K562 (cell line): ENCODE data around the gene SLC7A4. TPM values are rescaled to one million over a fixed set of nuclear protein-coding genes. Genes with fewer than 3 reads are reported as not detected.

Source experiments
- ATAC-seq: fragments of 200-7000 bp; cut with Tn5 transposase; 3 replicates; pipeline ENCODE4 v1.9.1; 2020; ENCODE audit warnings: moderate library complexity
- BruUV-seq: library from RNA; stranded (reverse); fragments of 400-500 nt; replicated peaks from 2 replicates; lab custom pipeline; 2021; lab: Mats Ljungman, UMichigan
- CTCF ChIA-PET: fragments of 300-600 bp; formaldehyde crosslinking; extraction: SDS; loops from one replicate; lab custom pipeline; 2021; ENCODE audit warnings: low intra/inter-chr PET ratio; lab: Yijun Ruan, JAX
- POLR2A ChIA-PET: fragments of 300-600, 350-650 bp; sonication (Branson Sonifier 250); formaldehyde crosslinking; extraction: SDS; loops from one replicate; lab custom pipeline; 2021; ENCODE audit warnings: antibody characterized with exemption, inconsistent platforms; lab: Yijun Ruan, JAX
- DNase-seq, 4 experiments: peaks; one replicate each; pipeline versions ENCODE4 v3.0.0 to v3.0.0-alpha.2; 2011 to 2018; ENCODE audit warnings: low spot score in 3 of 4, mixed read lengths in 3 of 4; ENCODE audit errors: extremely low read depth in 1 of 4
- FAIRE-seq: peaks from 2 replicates; lab custom pipeline; 2011; peaks lifted over from hg19 to GRCh38; lab: Jason Lieb, UNC
- H2AFZ ChIP-seq: 2 replicates; pipeline ENCODE4 v1.6.0; 2011; ENCODE audit warnings: low read depth, low read length, control low read depth, inconsistent platforms
- H3K27ac ChIP-seq: fragments of 200-600 bp; 3 replicates; pipeline ENCODE4 v1.8.0; 2011; ENCODE audit warnings: low read depth, mild to moderate bottlenecking, control low read depth, inconsistent platforms, low read length, moderate library complexity, mixed read lengths; ENCODE audit errors: extremely low read depth
- H3K27me3 ChIP-seq, 2 experiments: fragments of 300-600 bp in 1 of 2; 2 replicates in 1 of 2; 3 replicates in 1 of 2; pipeline versions ENCODE4 v1.6.0 to v1.8.0; 2011; ENCODE audit warnings: inconsistent platforms in 2 of 2, low read length in 2 of 2, mild to moderate bottlenecking in 1 of 2, mixed read lengths in 1 of 2, moderate library complexity in 1 of 2; ENCODE audit not compliant: control insufficient read depth in 2 of 2, insufficient read depth in 2 of 2
- H3K36me3 ChIP-seq: fragments of 300-600 bp; 3 replicates; pipeline ENCODE4 v1.8.0; 2011; ENCODE audit warnings: mild to moderate bottlenecking, low read length, inconsistent platforms; ENCODE audit not compliant: control insufficient read depth, insufficient read depth
- H3K4me1 ChIP-seq, 2 experiments: fragments of 200-600 bp in 1 of 2; replicated peaks in 1 of 2; 2 replicates in 1 of 2; 3 replicates in 1 of 2; pipeline versions ENCODE4 v1.5.1 to v1.8.0; 2011; ENCODE audit warnings: inconsistent platforms in 2 of 2, low read length in 2 of 2, mild to moderate bottlenecking in 1 of 2, mixed read lengths in 1 of 2, moderate library complexity in 1 of 2; ENCODE audit not compliant: control insufficient read depth in 2 of 2, insufficient read depth in 2 of 2
- H3K4me2 ChIP-seq: 2 replicates; pipeline ENCODE4 v1.6.1; 2011; ENCODE audit warnings: low read length, control low read depth, inconsistent platforms, mixed read lengths; ENCODE audit not compliant: insufficient read depth
- H3K4me3 ChIP-seq: fragments of 200-600 bp; sonication (generic), shearing (Covaris generic); 2 replicates; pipeline ENCODE4 v1.5.1; 2016; ENCODE audit warnings: control low read depth, inconsistent platforms
- H3K79me2 ChIP-seq: fragments of 200-600 bp; 3 replicates; pipeline ENCODE4 v1.8.0; 2011; ENCODE audit warnings: low read length, inconsistent platforms; ENCODE audit not compliant: control insufficient read depth, insufficient read depth
- H3K9ac ChIP-seq, 2 experiments: 2 replicates each; pipeline versions ENCODE4 v1.6.0 to v1.6.1; 2011; ENCODE audit warnings: low read depth in 2 of 2, low read length in 2 of 2, control low read depth in 1 of 2, inconsistent platforms in 1 of 2, mild to moderate bottlenecking in 1 of 2, mixed read lengths in 1 of 2; ENCODE audit not compliant: insufficient read depth in 1 of 2
- H3K9me1 ChIP-seq: one replicate; pipeline ENCODE4 v1.6.0; 2011; ENCODE audit warnings: inconsistent platforms, mild to moderate bottlenecking, low read length, moderate library complexity; ENCODE audit not compliant: control insufficient read depth, insufficient read depth
- H3K9me3 ChIP-seq: replicated peaks from 2 replicates; pipeline ENCODE4 v1.5.1; 2011; ENCODE audit warnings: low read depth, low read length, inconsistent platforms; ENCODE audit not compliant: control insufficient read depth, insufficient read depth
- H4K20me1 ChIP-seq: replicated peaks from 2 replicates; pipeline ENCODE4 v1.6.1; 2011; ENCODE audit warnings: low read length, inconsistent platforms, mixed read lengths; ENCODE audit not compliant: control insufficient read depth, insufficient read depth
- BCL6 ChIP-seq: fragments of 250-450 bp; sonication (Bioruptor Pico); IDR thresholded peaks from 2 replicates; pipeline ENCODE4 v1.4.0; 2020
- CCAR2 ChIP-seq: fragments of 200-400 bp; formaldehyde crosslinking; IDR thresholded peaks from 2 replicates; pipeline ENCODE4 v1.6.1; 2017; ENCODE audit warnings: mild to moderate bottlenecking, low read depth, low read length
- CEBPB ChIP-seq: fragments of 450-650 bp; IDR thresholded peaks from 2 replicates; pipeline ENCODE4 v1.6.1; 2016; ENCODE audit warnings: missing genetic modification characterization, missing compliant biosample characterization
- ETS1 ChIP-seq: conservative IDR thresholded peaks from 2 replicates; pipeline ENCODE4 v1.6.1; 2011; ENCODE audit warnings: low read depth, mild to moderate bottlenecking, low read length; ENCODE audit not compliant: control insufficient read depth
- FOXA3 ChIP-seq, 2 experiments: fragments of 450-650 bp in 1 of 2; sonication (generic) in 1 of 2; formaldehyde crosslinking; IDR thresholded peaks in 1 of 2; conservative IDR thresholded peaks in 1 of 2; 2 replicates each; pipeline versions ENCODE4 v1.4.0 to v1.8.0; 2020 to 2022; ENCODE audit warnings: mild to moderate bottlenecking in 2 of 2, missing genetic modification reagents in 1 of 2
- GATA2 ChIP-seq: sonication (generic); formaldehyde crosslinking; IDR thresholded peaks from 2 replicates; pipeline ENCODE4 v1.4.0; 2020; ENCODE audit warnings: mild to moderate bottlenecking, missing genetic modification reagents
- HMG20B ChIP-seq: fragments of 250-450 bp; sonication (Bioruptor Pico); IDR thresholded peaks from 2 replicates; pipeline ENCODE4 v1.5.0; 2021; ENCODE audit warnings: mild to moderate bottlenecking
- KLF16 ChIP-seq: IDR thresholded peaks from 2 replicates; pipeline ENCODE4 v1.6.1; 2016; ENCODE audit warnings: antibody characterized with exemption
- PHB ChIP-seq: fragments of 250-450 bp; sonication (Bioruptor Pico); IDR thresholded peaks from 2 replicates; pipeline ENCODE4 v1.5.0; 2021
- POLR2B ChIP-seq: fragments of 450-650 bp; IDR thresholded peaks from 2 replicates; pipeline ENCODE4 v1.6.1; 2018; ENCODE audit warnings: low read depth; ENCODE audit not compliant: partially characterized antibody
- RBBP5 ChIP-seq: fragments of 200-600 bp; sonication (generic); IDR thresholded peaks from 2 replicates; pipeline ENCODE4 v1.6.1; 2012; ENCODE audit warnings: borderline replicate concordance, mild to moderate bottlenecking, low read length, control low read depth, inconsistent platforms; ENCODE audit not compliant: insufficient read depth, poor library complexity, severe bottlenecking
- TSHZ1 ChIP-seq: fragments of 250-450 bp; sonication (Bioruptor Pico); IDR thresholded peaks from 2 replicates; pipeline ENCODE4 v1.4.0; 2020; ENCODE audit warnings: mild to moderate bottlenecking, moderate library complexity
- ZBTB9 ChIP-seq: fragments of 450-650 bp; formaldehyde crosslinking; IDR thresholded peaks from 2 replicates; pipeline ENCODE4 v1.4.0; 2020; ENCODE audit warnings: mild to moderate bottlenecking, moderate library complexity
- ZNF12 ChIP-seq: sonication (generic); formaldehyde crosslinking; IDR thresholded peaks from 2 replicates; pipeline ENCODE4 v1.4.0; 2020; ENCODE audit warnings: mild to moderate bottlenecking, missing genetic modification reagents
- ZNF830 ChIP-seq: fragments of 250-450 bp; sonication (Bioruptor Pico); IDR thresholded peaks from 2 replicates; pipeline ENCODE4 v1.5.0; 2021; ENCODE audit warnings: mild to moderate bottlenecking
- WGBS: fragments of 100-300 bp; shearing (Covaris generic); methylation state at CpG from one replicate; pipeline ENCODE4 v1.1.6; 2016; ENCODE audit warnings: low coverage, mixed read lengths; ENCODE audit not compliant: insufficient coverage; ENCODE audit errors: missing lambda C conversion rate; 5-methylcytosine and 5-hydroxymethylcytosine counted together
- in situ Hi-C: fragments of 300-500 bp; cut with MboI; formaldehyde crosslinking; loops from 4 replicates; pipeline ENCODE4 v1.15.0; 2018; ENCODE audit warnings: inconsistent platforms, mixed read lengths
- intact Hi-C: fragments of 100-400 bp; cut with micrococcal nuclease; formaldehyde crosslinking; loops from 2 replicates; pipeline ENCODE4 v1.14.2; 2022
- polyA plus RNA-seq, 8 experiments: library from polyadenylated mRNA; depleted of rRNA in 4 of 8; stranded (reverse) in 5 of 8; unstranded in 3 of 8; fragments of >200 nt; fragmentation: Nextera tagmentation in 2 of 8; fragmentation: Illumina TruSeq in 1 of 8; extraction: Ambion mirVana in 2 of 8; extraction: Trizol in 1 of 8; gene quantifications; 2 replicates each; pipeline versions ENCODE4 v1.2.1 to v1.2.3, GENCODE V29; 2011 to 2014; ENCODE audit warnings: inconsistent platforms in 1 of 8, missing spikeins in 1 of 8
- total RNA-seq, 7 experiments: library from RNA; depleted of rRNA in 6 of 7; stranded (reverse); fragments of >200 nt in 6 of 7; fragmentation: Illumina TruSeq in 2 of 7; extraction: Trizol in 2 of 7; gene quantifications; 2 replicates each; pipeline versions ENCODE4 v1.2.1 to v1.2.3, GENCODE V29; 2011 to 2021; ENCODE audit warnings: low replicate concordance in 1 of 7

SLC7A4 gene
- total and polyA plus RNA-seq, 9 of the 15 experiments (the other 6 are each of a cell fraction or from before 2014, with no cell fraction given), result not detected

GRCh38 chr22:21032868-21033688 is 717 bp upstream of the SLC7A4 start:
- 26% methylated on average over 12 of the region's 12 CpGs for WGBS
- POLR2A ChIA-PET, result interaction anchor here (0.5 to 10.2 kb wide), 12 partner anchors 10 to 870 kb away, joined by 3 to 120 read pairs (median 4); partner anchors contain the start of genes LRRC74B, LZTR1 and P2RX6
- in situ Hi-C loops, result no loop called here
- H3K9ac ChIP-seq, result peak overlapping the region in 1 of 2 experiments; percentile 0; a peak in 1 of 4 replicates
- no peak overlapping the region for H3K4me2 ChIP-seq
- no peak overlapping the region for H3K27ac ChIP-seq
- no peak overlapping the region for H3K4me3 ChIP-seq
- ATAC-seq (peak; percentile 11), FAIRE-seq (no peak), DNase-seq (no peak)
- intact Hi-C loops, result no loop called here
- no peaks in the 10 kb centered on the region for H3K36me3 ChIP-seq
- H3K9me1 ChIP-seq, result peaks cover 4% of the 10 kb centered on the region
- peaks cover 26% of the 10 kb centered on the region for H4K20me1 ChIP-seq
- peak overlapping the region; percentile 14 for H2AFZ ChIP-seq
- no TSS peak for BruUV-seq
- CTCF ChIA-PET, result no interaction called here
- H3K27me3 ChIP-seq, result peaks cover 37 to 53% of the 10 kb centered on the region in 2 experiments; a peak in 4 of 5 replicates
- H3K79me2 ChIP-seq, result no peaks in the 10 kb centered on the region
- H3K4me1 ChIP-seq, result peaks cover 9 to 50% of the 10 kb centered on the region in 2 experiments
- no peaks in the 10 kb centered on the region for H3K9me3 ChIP-seq
- TF ChIP-seq FOXA3 (CRISPR knock-in tag; conservative IDR thresholded peaks at IDR 0.05 in 1 of 2, IDR thresholded peaks at IDR 0.05 in 1 of 2), result peak in 1 of 2 experiments; percentile 4; a peak in 1 of 4 replicates
- TF ChIP-seq PHB (CRISPR knock-in tag), result peak; percentile 12; the same call in 1 of the 2 replicates
- TF ChIP-seq ZNF830, result 0 out of 2 replicates have a peak, but pooled peaks have one; percentile 69
- TF ChIP-seq CEBPB (tag), result no peak
- TF ChIP-seq HMG20B (CRISPR knock-in tag), result no peak
- 0 out of 2 replicates have a peak, but pooled peaks have one; percentile 5 for TF ChIP-seq GATA2 (CRISPR knock-in tag)
- no peak for TF ChIP-seq CCAR2
- TF ChIP-seq ETS1, result peak; percentile 62; the same call in 1 of the 2 replicates
- TF ChIP-seq BCL6 (CRISPR knock-in tag), result no peak
- 0 out of 2 replicates have a peak, but pooled peaks have one; percentile 35 for TF ChIP-seq ZNF12 (CRISPR knock-in tag)
- TF ChIP-seq RBBP5, result peak; percentile 25
- TF ChIP-seq KLF16, result no peak
- TF ChIP-seq POLR2B, result no peak
- TF ChIP-seq TSHZ1, result no peak
- TF ChIP-seq ZBTB9, result no peak
